HEK293T (cell line): Measurements from ENCODE around the gene PTPRE.

Experiments used
- CTCF ChIA-PET: fragments of 350-600 bp; formaldehyde crosslinking; extraction: SDS; loops from one replicate; lab custom pipeline; 2021; ENCODE audit warnings: antibody characterized with exemption, inconsistent platforms; lab: Yijun Ruan, JAX
- POLR2A ChIA-PET: fragments of 350-600 bp; formaldehyde crosslinking; extraction: SDS; loops from one replicate; lab custom pipeline; 2020; ENCODE audit warnings: antibody characterized with exemption, inconsistent platforms; lab: Yijun Ruan, JAX
- DNase-seq: peaks from one replicate; pipeline ENCODE4 v3.0.0; 2012; ENCODE audit warnings: mixed read lengths; ENCODE audit errors: extremely low spot score
- ARNT ChIP-seq: fragments of 450-650 bp; IDR thresholded peaks from 2 replicates; pipeline ENCODE4 v1.6.1; 2017; ENCODE audit warnings: mild to moderate bottlenecking
- BHLHE40 ChIP-seq: fragments of 450-650 bp; IDR thresholded peaks from 2 replicates; pipeline ENCODE4 v1.6.1; 2016; ENCODE audit warnings: mild to moderate bottlenecking, moderate library complexity, borderline replicate concordance
- CTBP1 ChIP-seq: fragments of 450-650 bp; IDR thresholded peaks from 2 replicates; pipeline ENCODE4 v1.6.1; 2016; ENCODE audit warnings: borderline replicate concordance
- ELF4 ChIP-seq: fragments of 450-650 bp; IDR thresholded peaks from 2 replicates; pipeline ENCODE4 v1.6.1; 2017; ENCODE audit warnings: antibody characterized with exemption
- FOXA1 ChIP-seq: fragments of 450-650 bp; IDR thresholded peaks from 2 replicates; pipeline ENCODE4 v1.6.1; 2016; ENCODE audit warnings: mild to moderate bottlenecking
- FOXK2 ChIP-seq: fragments of 450-650 bp; IDR thresholded peaks from 2 replicates; pipeline ENCODE4 v1.6.1; 2016; ENCODE audit warnings: mild to moderate bottlenecking
- FOXM1 ChIP-seq: fragments of 450-650 bp; IDR thresholded peaks from 2 replicates; pipeline ENCODE4 v1.6.1; 2017; ENCODE audit warnings: mild to moderate bottlenecking, borderline replicate concordance
- HDGF ChIP-seq: fragments of 450-650 bp; IDR thresholded peaks from 2 replicates; pipeline ENCODE4 v1.6.1; 2017; ENCODE audit warnings: antibody characterized with exemption, borderline replicate concordance
- L3MBTL2 ChIP-seq: fragments of 450-650 bp; conservative IDR thresholded peaks from 2 replicates; pipeline ENCODE4 v1.6.1; 2016; ENCODE audit warnings: mild to moderate bottlenecking
- LEF1 ChIP-seq: fragments of 450-650 bp; IDR thresholded peaks from 2 replicates; pipeline ENCODE4 v1.6.1; 2017; ENCODE audit warnings: mild to moderate bottlenecking, borderline replicate concordance
- NFRKB ChIP-seq: fragments of 450-650 bp; IDR thresholded peaks from 2 replicates; pipeline ENCODE4 v1.6.1; 2016; ENCODE audit warnings: mild to moderate bottlenecking, moderate library complexity
- PKNOX1 ChIP-seq: fragments of 450-650 bp; IDR thresholded peaks from 2 replicates; pipeline ENCODE4 v1.6.1; 2016
- SP1 ChIP-seq: fragments of 450-650 bp; IDR thresholded peaks from 2 replicates; pipeline ENCODE4 v1.6.1; 2017
- SUZ12 ChIP-seq: fragments of 450-650 bp; IDR thresholded peaks from 2 replicates; pipeline ENCODE4 v1.6.1; 2016; ENCODE audit warnings: mild to moderate bottlenecking
- TARDBP ChIP-seq: fragments of 450-650 bp; IDR thresholded peaks from 2 replicates; pipeline ENCODE4 v1.6.1; 2016
- ZNF384 ChIP-seq: fragments of 450-650 bp; IDR thresholded peaks from 2 replicates; pipeline ENCODE4 v1.6.1; 2016

PTPRE gene

GRCh38 chr10:128099901-128100300, 193.0 kb downstream of the PTPRE start:
- POLR2A ChIA-PET: no interaction called here
- TF ChIP-seq NFRKB (no peak), HDGF (no peak), ZNF384 (no peak), SUZ12 (no peak), PKNOX1 (no peak), L3MBTL2 (no peak), FOXK2 (no peak), ELF4 (no peak), FOXM1 (no peak), LEF1 (no peak), CTBP1 (no peak), BHLHE40 (no peak)
- DNase-seq: no peak
- CTCF ChIA-PET: no interaction called here

- ChIA-PET POLR2A (no interaction called here), CTCF (no interaction called here)
- no peak for DNase-seq
- TF ChIP-seq NFRKB: no peak
- TF ChIP-seq FOXA1: no peak
- TF ChIP-seq ZNF384: no peak
- TF ChIP-seq FOXM1: no peak
- no peak for TF ChIP-seq LEF1
- no peak for TF ChIP-seq PKNOX1
- TF ChIP-seq ARNT: no peak
- TF ChIP-seq TARDBP: no peak
- TF ChIP-seq BHLHE40: no peak
Observed at GRCh38 chr10:128101901-128102300, 195.0 kb downstream of the PTPRE start.

- POLR2A ChIA-PET: no interaction called here
- DNase-seq: no peak
- CTCF ChIA-PET: no interaction called here
- TF ChIP-seq L3MBTL2 (no peak), SP1 (no peak), TARDBP (no peak), FOXM1 (no peak), NFRKB (no peak), FOXA1 (no peak), LEF1 (no peak), ELF4 (no peak), BHLHE40 (no peak), HDGF (no peak), PKNOX1 (no peak)
Observed at GRCh38 chr10:128102480-128103228, 195.8 kb downstream of the PTPRE start.

GRCh38 chr10:128103229-128103714, 196.4 kb downstream of the PTPRE start:
- ChIA-PET POLR2A (no interaction called here), CTCF (no interaction called here)
- DNase-seq: no peak
- TF ChIP-seq FOXK2: no peak
- TF ChIP-seq NFRKB: no peak
- no peak for TF ChIP-seq FOXA1
- no peak for TF ChIP-seq FOXM1
- no peak for TF ChIP-seq L3MBTL2
- no peak for TF ChIP-seq BHLHE40
- no peak for TF ChIP-seq HDGF
- no peak for TF ChIP-seq ZNF384
- TF ChIP-seq TARDBP: no peak
- TF ChIP-seq CTBP1: no peak
- TF ChIP-seq SP1: no peak
- no peak for TF ChIP-seq LEF1

GRCh38 chr10:128105383-128105782, 198.5 kb downstream of the PTPRE start:
- ChIA-PET CTCF (no interaction called here), POLR2A (no interaction called here)
- no peak for DNase-seq
- TF ChIP-seq FOXK2 (no peak), ZNF384 (no peak), SUZ12 (no peak), FOXM1 (no peak), SP1 (no peak), HDGF (no peak), ARNT (no peak), LEF1 (no peak), BHLHE40 (no peak), CTBP1 (no peak), L3MBTL2 (no peak), PKNOX1 (no peak), TARDBP (no peak), NFRKB (no peak), FOXA1 (no peak)
